ENCODE results near the gene SKI. TPM values are rescaled to one million over a fixed set of nuclear protein-coding genes. Genes with fewer than 3 reads are reported as not detected.

Gene SKI
- total RNA-seq, 1 donor from 2014 or later: 62.0 TPM

DNA sequence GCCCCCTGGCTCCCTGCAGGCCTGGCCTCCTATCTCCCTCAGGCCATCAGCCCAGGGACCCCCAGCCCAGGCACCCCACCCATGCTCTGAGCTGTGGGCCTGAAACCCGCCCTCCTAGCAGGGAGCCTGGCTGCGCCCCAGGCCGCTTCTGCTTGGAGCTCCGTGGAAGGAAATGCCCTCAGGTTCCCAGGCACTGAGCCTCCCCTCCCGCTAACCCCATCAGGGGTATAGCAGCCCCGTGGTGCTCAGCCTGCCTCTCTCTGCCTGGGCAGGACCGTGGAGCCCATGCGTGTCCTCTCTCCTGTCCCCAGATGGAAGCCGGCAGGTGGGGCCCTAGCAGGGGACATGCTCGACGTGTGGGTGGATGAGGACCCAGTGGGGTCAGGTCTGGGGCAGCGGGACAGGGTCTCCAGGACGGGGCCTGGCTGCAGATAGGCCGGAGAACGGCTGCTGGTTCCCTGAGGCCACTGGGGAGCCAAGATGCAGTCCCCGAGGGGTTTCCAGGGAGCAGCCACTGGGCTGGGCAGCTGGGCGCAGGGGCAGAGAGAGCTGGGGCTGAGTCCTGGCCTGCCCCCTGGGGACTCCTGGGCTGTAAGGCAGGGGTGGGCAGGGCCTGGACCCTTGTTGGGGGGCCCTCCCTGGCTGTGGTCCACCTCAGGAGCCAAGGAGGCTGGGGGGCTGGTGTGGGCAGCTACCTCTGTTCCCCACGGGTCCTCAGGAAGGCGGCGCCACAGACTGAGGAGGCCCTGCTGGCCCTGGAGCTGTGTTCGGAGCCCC, 87.7 kb downstream of the SKI start:
- TF ChIP-seq, protein P1, sequence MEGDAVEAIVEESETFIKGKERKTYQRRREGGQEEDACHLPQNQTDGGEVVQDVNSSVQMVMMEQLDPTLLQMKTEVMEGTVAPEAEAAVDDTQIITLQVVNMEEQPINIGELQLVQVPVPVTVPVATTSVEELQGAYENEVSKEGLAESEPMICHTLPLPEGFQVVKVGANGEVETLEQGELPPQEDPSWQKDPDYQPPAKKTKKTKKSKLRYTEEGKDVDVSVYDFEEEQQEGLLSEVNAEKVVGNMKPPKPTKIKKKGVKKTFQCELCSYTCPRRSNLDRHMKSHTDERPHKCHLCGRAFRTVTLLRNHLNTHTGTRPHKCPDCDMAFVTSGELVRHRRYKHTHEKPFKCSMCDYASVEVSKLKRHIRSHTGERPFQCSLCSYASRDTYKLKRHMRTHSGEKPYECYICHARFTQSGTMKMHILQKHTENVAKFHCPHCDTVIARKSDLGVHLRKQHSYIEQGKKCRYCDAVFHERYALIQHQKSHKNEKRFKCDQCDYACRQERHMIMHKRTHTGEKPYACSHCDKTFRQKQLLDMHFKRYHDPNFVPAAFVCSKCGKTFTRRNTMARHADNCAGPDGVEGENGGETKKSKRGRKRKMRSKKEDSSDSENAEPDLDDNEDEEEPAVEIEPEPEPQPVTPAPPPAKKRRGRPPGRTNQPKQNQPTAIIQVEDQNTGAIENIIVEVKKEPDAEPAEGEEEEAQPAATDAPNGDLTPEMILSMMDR (conservative IDR thresholded peaks at IDR 0.05): no peak
- Mint-ChIP-seq H3K36me3 (ENCODE audit: low read depth) (no peaks in the 10 kb centered on the region), H3K27me3 (ENCODE audit: low read depth) (no peaks in the 10 kb centered on the region), H3K4me3 (peak overlapping the region; percentile 59), H3K9me3 (no peaks in the 10 kb centered on the region), H3K4me1 (peaks cover 5% of the 10 kb centered on the region), H3K27ac (ENCODE audit: unreplicated experiment) (no peak overlapping the region)
- DNase-seq (ENCODE audit: low read depth, low spot score): no peak

DNA sequence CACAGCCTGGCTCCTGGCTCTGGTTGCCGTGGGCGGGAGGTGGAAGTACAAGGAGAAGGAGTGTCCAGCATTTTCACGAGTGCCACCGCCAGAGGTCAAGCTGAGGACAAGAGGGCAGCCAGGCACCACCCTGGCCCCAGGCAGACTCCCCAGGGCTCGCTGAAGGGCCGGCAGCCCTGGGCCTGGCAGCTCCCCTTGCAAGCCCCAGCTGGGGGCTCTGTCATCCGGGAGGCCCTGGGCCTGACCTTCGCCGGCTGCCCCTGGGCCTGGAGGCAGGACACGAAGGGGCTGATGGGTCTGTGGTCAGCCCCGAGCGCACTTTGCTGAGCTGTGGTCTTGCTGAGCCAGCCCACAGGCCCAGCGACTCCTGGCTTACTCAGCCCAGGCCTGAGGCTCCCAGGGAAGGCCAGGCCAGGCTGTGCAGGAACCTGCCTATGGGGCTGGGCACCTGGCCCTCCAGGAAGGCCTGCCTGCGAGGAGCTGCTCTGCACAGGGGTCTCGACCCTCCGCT, 88.4 kb downstream of the SKI start:
- Mint-ChIP-seq H3K27ac (ENCODE audit: unreplicated experiment) (no peak overlapping the region), H3K4me3 (no peak overlapping the region)

GRCh38 chr1:2317230-2318065, 89.3 kb downstream of the SKI start:
- no peaks in the 10 kb centered on the region for H3K9me3 Mint-ChIP-seq
- H3K4me3 Mint-ChIP-seq: peak overlapping the region; percentile 74
- DNase-seq (ENCODE audit: low read depth, low spot score): no peak
- no peaks in the 10 kb centered on the region for H3K36me3 Mint-ChIP-seq (ENCODE audit: low read depth)
- H3K27ac Mint-ChIP-seq (ENCODE audit: unreplicated experiment): no peak overlapping the region
- TF ChIP-seq, protein P1 (conservative IDR thresholded peaks at IDR 0.05): no peak
- H3K4me1 Mint-ChIP-seq: peaks cover 5% of the 10 kb centered on the region
- peaks cover 3% of the 10 kb centered on the region for H3K27me3 Mint-ChIP-seq (ENCODE audit: low read depth)

More for the DNA sequence above, 88.4 kb downstream of the SKI start:
- no peak for DNase-seq (ENCODE audit: low read depth, low spot score)
- Mint-ChIP-seq H3K9me3 (no peaks in the 10 kb centered on the region), H3K36me3 (ENCODE audit: low read depth) (no peaks in the 10 kb centered on the region), H3K27me3 (ENCODE audit: low read depth) (no peaks in the 10 kb centered on the region), H3K4me1 (peaks cover 5% of the 10 kb centered on the region)
- TF ChIP-seq, protein P1 (conservative IDR thresholded peaks at IDR 0.05): no peak

GRCh38 chr1:2318314-2319278, 90.5 kb downstream of the SKI start:
- H3K36me3 Mint-ChIP-seq (ENCODE audit: low read depth): no peaks in the 10 kb centered on the region
- H3K4me1 Mint-ChIP-seq: peaks cover 5% of the 10 kb centered on the region
- TF ChIP-seq, protein P1 (conservative IDR thresholded peaks at IDR 0.05): no peak
- no peaks in the 10 kb centered on the region for H3K9me3 Mint-ChIP-seq
- H3K4me3 Mint-ChIP-seq: no peak overlapping the region
- DNase-seq (ENCODE audit: low read depth, low spot score): no peak
- H3K27me3 Mint-ChIP-seq (ENCODE audit: low read depth): peaks cover 3% of the 10 kb centered on the region
- no peak overlapping the region for H3K27ac Mint-ChIP-seq (ENCODE audit: unreplicated experiment)

DNA sequence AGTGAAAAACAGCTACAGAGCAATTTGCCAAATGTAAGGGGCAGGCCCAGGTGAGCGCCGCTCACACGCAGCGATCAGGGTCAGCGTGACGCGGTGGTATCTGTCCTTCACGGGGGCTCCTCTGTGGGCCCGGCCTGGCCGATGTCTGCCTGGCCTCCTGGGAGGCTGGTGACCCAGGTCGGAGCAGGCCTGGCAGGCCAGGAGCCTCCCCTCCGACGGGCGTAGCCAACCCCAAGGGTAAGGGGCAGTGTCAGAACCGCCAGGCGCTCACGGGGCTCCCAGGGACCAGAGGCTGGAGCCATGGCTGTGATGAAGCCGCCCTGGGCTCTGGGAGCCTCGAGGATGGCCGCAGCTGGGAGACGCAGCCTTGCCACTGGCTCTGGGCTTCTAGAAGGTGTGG, 91.2 kb downstream of the SKI start:
- H3K36me3 Mint-ChIP-seq (ENCODE audit: low read depth): no peaks in the 10 kb centered on the region
- no peak overlapping the region for H3K4me3 Mint-ChIP-seq
- peaks cover 4% of the 10 kb centered on the region for H3K27me3 Mint-ChIP-seq (ENCODE audit: low read depth)
- no peak overlapping the region for H3K27ac Mint-ChIP-seq (ENCODE audit: unreplicated experiment)
- H3K9me3 Mint-ChIP-seq: no peaks in the 10 kb centered on the region
- no peak for DNase-seq (ENCODE audit: low read depth, low spot score)
- H3K4me1 Mint-ChIP-seq: peaks cover 5% of the 10 kb centered on the region
- TF ChIP-seq, protein P1 (conservative IDR thresholded peaks at IDR 0.05): no peak

Data from neural crest cell (in vitro differentiated cells).